K562 (cell line): ENCODE results near the gene COG4. TPM values are rescaled to one million over a fixed set of nuclear protein-coding genes. Genes with fewer than 3 reads are reported as not detected.

Experiments
- ATAC-seq: fragments of 200-7000 bp; cut with Tn5 transposase; 3 replicates; pipeline ENCODE4 v1.9.1; 2020; ENCODE audit warnings: moderate library complexity
- BruUV-seq: library from RNA; stranded (reverse); fragments of 400-500 nt; replicated peaks from 2 replicates; lab custom pipeline; 2021; lab: Mats Ljungman, UMichigan
- CTCF ChIA-PET: fragments of 300-600 bp; formaldehyde crosslinking; extraction: SDS; loops from one replicate; lab custom pipeline; 2021; ENCODE audit warnings: low intra/inter-chr PET ratio; lab: Yijun Ruan, JAX
- POLR2A ChIA-PET: fragments of 300-600, 350-650 bp; sonication (Branson Sonifier 250); formaldehyde crosslinking; extraction: SDS; loops from one replicate; lab custom pipeline; 2021; ENCODE audit warnings: antibody characterized with exemption, inconsistent platforms; lab: Yijun Ruan, JAX
- DNase-seq, 4 experiments: peaks; one replicate each; pipeline versions ENCODE4 v3.0.0 to v3.0.0-alpha.2; 2011 to 2018; ENCODE audit warnings: low spot score in 3 of 4, mixed read lengths in 3 of 4; ENCODE audit errors: extremely low read depth in 1 of 4
- FAIRE-seq: peaks from 2 replicates; lab custom pipeline; 2011; peaks lifted over from hg19 to GRCh38; lab: Jason Lieb, UNC
- H2AFZ ChIP-seq: 2 replicates; pipeline ENCODE4 v1.6.0; 2011; ENCODE audit warnings: low read depth, low read length, control low read depth, inconsistent platforms
- H3K27ac ChIP-seq: fragments of 200-600 bp; 3 replicates; pipeline ENCODE4 v1.8.0; 2011; ENCODE audit warnings: low read depth, mild to moderate bottlenecking, control low read depth, inconsistent platforms, low read length, moderate library complexity, mixed read lengths; ENCODE audit errors: extremely low read depth
- H3K27me3 ChIP-seq, 2 experiments: fragments of 300-600 bp in 1 of 2; 2 replicates in 1 of 2; 3 replicates in 1 of 2; pipeline versions ENCODE4 v1.6.0 to v1.8.0; 2011; ENCODE audit warnings: inconsistent platforms in 2 of 2, low read length in 2 of 2, mild to moderate bottlenecking in 1 of 2, mixed read lengths in 1 of 2, moderate library complexity in 1 of 2; ENCODE audit not compliant: control insufficient read depth in 2 of 2, insufficient read depth in 2 of 2
- H3K36me3 ChIP-seq: fragments of 300-600 bp; 3 replicates; pipeline ENCODE4 v1.8.0; 2011; ENCODE audit warnings: mild to moderate bottlenecking, low read length, inconsistent platforms; ENCODE audit not compliant: control insufficient read depth, insufficient read depth
- H3K4me1 ChIP-seq, 2 experiments: fragments of 200-600 bp in 1 of 2; replicated peaks in 1 of 2; 2 replicates in 1 of 2; 3 replicates in 1 of 2; pipeline versions ENCODE4 v1.5.1 to v1.8.0; 2011; ENCODE audit warnings: inconsistent platforms in 2 of 2, low read length in 2 of 2, mild to moderate bottlenecking in 1 of 2, mixed read lengths in 1 of 2, moderate library complexity in 1 of 2; ENCODE audit not compliant: control insufficient read depth in 2 of 2, insufficient read depth in 2 of 2
- H3K4me2 ChIP-seq: 2 replicates; pipeline ENCODE4 v1.6.1; 2011; ENCODE audit warnings: low read length, control low read depth, inconsistent platforms, mixed read lengths; ENCODE audit not compliant: insufficient read depth
- H3K4me3 ChIP-seq: fragments of 200-600 bp; sonication (generic), shearing (Covaris generic); 2 replicates; pipeline ENCODE4 v1.5.1; 2016; ENCODE audit warnings: control low read depth, inconsistent platforms
- H3K79me2 ChIP-seq: fragments of 200-600 bp; 3 replicates; pipeline ENCODE4 v1.8.0; 2011; ENCODE audit warnings: low read length, inconsistent platforms; ENCODE audit not compliant: control insufficient read depth, insufficient read depth
- H3K9ac ChIP-seq, 2 experiments: 2 replicates each; pipeline versions ENCODE4 v1.6.0 to v1.6.1; 2011; ENCODE audit warnings: low read depth in 2 of 2, low read length in 2 of 2, control low read depth in 1 of 2, inconsistent platforms in 1 of 2, mild to moderate bottlenecking in 1 of 2, mixed read lengths in 1 of 2; ENCODE audit not compliant: insufficient read depth in 1 of 2
- H3K9me1 ChIP-seq: one replicate; pipeline ENCODE4 v1.6.0; 2011; ENCODE audit warnings: inconsistent platforms, mild to moderate bottlenecking, low read length, moderate library complexity; ENCODE audit not compliant: control insufficient read depth, insufficient read depth
- H3K9me3 ChIP-seq: replicated peaks from 2 replicates; pipeline ENCODE4 v1.5.1; 2011; ENCODE audit warnings: low read depth, low read length, inconsistent platforms; ENCODE audit not compliant: control insufficient read depth, insufficient read depth
- H4K20me1 ChIP-seq: replicated peaks from 2 replicates; pipeline ENCODE4 v1.6.1; 2011; ENCODE audit warnings: low read length, inconsistent platforms, mixed read lengths; ENCODE audit not compliant: control insufficient read depth, insufficient read depth
- C11orf30 ChIP-seq: fragments of 450-650 bp; IDR thresholded peaks from 2 replicates; pipeline ENCODE4 v1.6.1; 2016; ENCODE audit warnings: low read depth, mild to moderate bottlenecking
- ELF4 ChIP-seq: fragments of 450-650 bp; formaldehyde crosslinking; IDR thresholded peaks from 2 replicates; pipeline ENCODE4 v1.4.0; 2022; ENCODE audit warnings: missing genetic modification characterization
- ESRRB ChIP-seq: fragments of 250-450 bp; sonication (Bioruptor Pico); IDR thresholded peaks from 2 replicates; pipeline ENCODE4 v1.5.0; 2020; ENCODE audit warnings: mild to moderate bottlenecking, moderate library complexity, borderline replicate concordance
- HDAC1 ChIP-seq, 2 experiments: fragments of 450-650 bp; IDR thresholded peaks; 2 replicates each; pipeline ENCODE4 v1.6.1; 2016 to 2017; ENCODE audit warnings: inconsistent platforms in 1 of 2, mild to moderate bottlenecking in 1 of 2, moderate library complexity in 1 of 2
- MCM2 ChIP-seq: fragments of 450-650 bp; IDR thresholded peaks from 2 replicates; pipeline ENCODE4 v1.6.1; 2017; ENCODE audit warnings: low read depth, mild to moderate bottlenecking
- MTA2 ChIP-seq: fragments of 450-650 bp; IDR thresholded peaks from 2 replicates; pipeline ENCODE4 v1.6.1; 2016; ENCODE audit warnings: low read depth
- MTA3 ChIP-seq: fragments of 450-650 bp; formaldehyde crosslinking; IDR thresholded peaks from 2 replicates; pipeline ENCODE4 v1.6.1; 2017; ENCODE audit warnings: mild to moderate bottlenecking, borderline replicate concordance
- NEUROD1 ChIP-seq: fragments of 150-350 bp; IDR thresholded peaks from 2 replicates; pipeline ENCODE4 v1.6.1; 2014; ENCODE audit warnings: borderline replicate concordance, low read length, low read depth; ENCODE audit not compliant: partially characterized antibody
- ZNF175 ChIP-seq: fragments of 200-800 bp; sonication (Bioruptor generic); IDR thresholded peaks from 2 replicates; pipeline ENCODE4 v1.6.1; 2016; ENCODE audit warnings: low read depth, mild to moderate bottlenecking, missing genetic modification characterization, missing compliant biosample characterization
- ZNF436 ChIP-seq: fragments of 250-450, 450-650 bp; sonication (Bioruptor Pico); formaldehyde crosslinking; IDR thresholded peaks from 2 replicates; pipeline ENCODE4 v1.7.0; 2020; ENCODE audit warnings: mild to moderate bottlenecking
- WGBS: fragments of 100-300 bp; shearing (Covaris generic); methylation state at CpG from one replicate; pipeline ENCODE4 v1.1.6; 2016; ENCODE audit warnings: low coverage, mixed read lengths; ENCODE audit not compliant: insufficient coverage; ENCODE audit errors: missing lambda C conversion rate; 5-methylcytosine and 5-hydroxymethylcytosine counted together
- in situ Hi-C: fragments of 300-500 bp; cut with MboI; formaldehyde crosslinking; loops from 4 replicates; pipeline ENCODE4 v1.15.0; 2018; ENCODE audit warnings: inconsistent platforms, mixed read lengths
- intact Hi-C: fragments of 100-400 bp; cut with micrococcal nuclease; formaldehyde crosslinking; loops from 2 replicates; pipeline ENCODE4 v1.14.2; 2022
- polyA plus RNA-seq, 8 experiments: library from polyadenylated mRNA; depleted of rRNA in 4 of 8; stranded (reverse) in 5 of 8; unstranded in 3 of 8; fragments of >200 nt; fragmentation: Nextera tagmentation in 2 of 8; fragmentation: Illumina TruSeq in 1 of 8; extraction: Ambion mirVana in 2 of 8; extraction: Trizol in 1 of 8; gene quantifications; 2 replicates each; pipeline versions ENCODE4 v1.2.1 to v1.2.3, GENCODE V29; 2011 to 2014; ENCODE audit warnings: inconsistent platforms in 1 of 8, missing spikeins in 1 of 8
- total RNA-seq, 7 experiments: library from RNA; depleted of rRNA in 6 of 7; stranded (reverse); fragments of >200 nt in 6 of 7; fragmentation: Illumina TruSeq in 2 of 7; extraction: Trizol in 2 of 7; gene quantifications; 2 replicates each; pipeline versions ENCODE4 v1.2.1 to v1.2.3, GENCODE V29; 2011 to 2021; ENCODE audit warnings: low replicate concordance in 1 of 7
- TF ChIP-seq, protein P1 (sequence below), 2 experiments: fragments of 150-350 bp in 1 of 2; IDR thresholded peaks; 2 replicates each; pipeline ENCODE4 v1.6.1; 2012 to 2016; ENCODE audit warnings: low read depth in 2 of 2, low read length in 2 of 2, mild to moderate bottlenecking in 1 of 2, moderate library complexity in 1 of 2

The COG4 gene
- total and polyA plus RNA-seq, 9 of the 15 experiments (the other 6 are each of a cell fraction or from before 2014, with no cell fraction given), result 13.7 to 73.9 (median 44.2) TPM

DNA sequence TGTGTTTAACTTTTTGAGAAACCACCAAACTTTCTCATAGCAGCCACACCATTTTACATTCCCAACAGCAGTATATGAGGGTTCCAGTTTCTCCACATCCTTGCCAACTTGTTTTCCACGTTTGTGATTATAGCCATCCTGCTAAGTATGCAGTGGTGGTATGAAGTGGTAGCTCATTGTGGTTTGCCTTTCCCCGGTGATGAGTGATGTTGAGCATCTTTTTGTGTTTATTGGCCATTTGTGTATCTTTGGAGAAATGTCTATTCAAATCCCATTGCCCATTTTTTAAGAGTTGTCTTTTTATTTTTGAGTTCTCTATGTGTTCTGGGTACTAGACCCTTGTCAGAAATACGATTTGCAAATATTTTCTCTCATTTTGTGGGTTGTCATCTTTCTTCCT, 17.6 kb upstream of the COG4 start:
- H3K4me2 ChIP-seq, result no peak overlapping the region
- H3K9ac ChIP-seq, result no peak overlapping the region
- H3K79me2 ChIP-seq, result peaks cover 77% of the 10 kb centered on the region
- no peaks in the 10 kb centered on the region for H3K9me1 ChIP-seq
- FAIRE-seq, result no peak
- ChIA-PET CTCF (no interaction called here), POLR2A (interaction anchor here (1.4 to 2.1 kb wide), 2 partner anchors 11 to 16 kb away, joined by 4 to 14 read pairs; no protein-coding TSS in a partner anchor)
- BruUV-seq, result no TSS peak
- 67% methylated on average over 3 of the region's 3 CpGs for WGBS
- H3K36me3 ChIP-seq, result peaks cover 96% of the 10 kb centered on the region
- no peaks in the 10 kb centered on the region for H3K27me3 ChIP-seq
- DNase-seq, result no peak
- intact Hi-C loops (no loop called here), in situ Hi-C loops (loop anchor here (10.0 kb wide), 1 partner anchor 276 kb away; no protein-coding TSS in a partner anchor)
- TF ChIP-seq ZNF436 (CRISPR knock-in tag) (no peak), NEUROD1 (no peak), HDAC1 (IDR thresholded peaks at IDR 0.05) (no peak), MTA3 (no peak), MTA2 (no peak), C11orf30 (no peak), ESRRB (CRISPR knock-in tag) (no peak), ZNF175 (no peak), MCM2 (no peak), ELF4 (CRISPR knock-in tag) (no peak)
- TF ChIP-seq, protein P1, sequence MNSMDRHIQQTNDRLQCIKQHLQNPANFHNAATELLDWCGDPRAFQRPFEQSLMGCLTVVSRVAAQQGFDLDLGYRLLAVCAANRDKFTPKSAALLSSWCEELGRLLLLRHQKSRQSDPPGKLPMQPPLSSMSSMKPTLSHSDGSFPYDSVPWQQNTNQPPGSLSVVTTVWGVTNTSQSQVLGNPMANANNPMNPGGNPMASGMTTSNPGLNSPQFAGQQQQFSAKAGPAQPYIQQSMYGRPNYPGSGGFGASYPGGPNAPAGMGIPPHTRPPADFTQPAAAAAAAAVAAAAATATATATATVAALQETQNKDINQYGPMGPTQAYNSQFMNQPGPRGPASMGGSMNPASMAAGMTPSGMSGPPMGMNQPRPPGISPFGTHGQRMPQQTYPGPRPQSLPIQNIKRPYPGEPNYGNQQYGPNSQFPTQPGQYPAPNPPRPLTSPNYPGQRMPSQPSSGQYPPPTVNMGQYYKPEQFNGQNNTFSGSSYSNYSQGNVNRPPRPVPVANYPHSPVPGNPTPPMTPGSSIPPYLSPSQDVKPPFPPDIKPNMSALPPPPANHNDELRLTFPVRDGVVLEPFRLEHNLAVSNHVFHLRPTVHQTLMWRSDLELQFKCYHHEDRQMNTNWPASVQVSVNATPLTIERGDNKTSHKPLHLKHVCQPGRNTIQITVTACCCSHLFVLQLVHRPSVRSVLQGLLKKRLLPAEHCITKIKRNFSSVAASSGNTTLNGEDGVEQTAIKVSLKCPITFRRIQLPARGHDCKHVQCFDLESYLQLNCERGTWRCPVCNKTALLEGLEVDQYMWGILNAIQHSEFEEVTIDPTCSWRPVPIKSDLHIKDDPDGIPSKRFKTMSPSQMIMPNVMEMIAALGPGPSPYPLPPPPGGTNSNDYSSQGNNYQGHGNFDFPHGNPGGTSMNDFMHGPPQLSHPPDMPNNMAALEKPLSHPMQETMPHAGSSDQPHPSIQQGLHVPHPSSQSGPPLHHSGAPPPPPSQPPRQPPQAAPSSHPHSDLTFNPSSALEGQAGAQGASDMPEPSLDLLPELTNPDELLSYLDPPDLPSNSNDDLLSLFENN (IDR thresholded peaks at IDR 0.05; ENCODE audit: low read depth in 2 of 2, low read length in 2 of 2), result no peak
- no peak overlapping the region for H3K27ac ChIP-seq
- H3K4me3 ChIP-seq, result no peak overlapping the region
- H2AFZ ChIP-seq, result no peak overlapping the region
- ATAC-seq, result no peak
- no peaks in the 10 kb centered on the region for H3K9me3 ChIP-seq
- H3K4me1 ChIP-seq, result no peaks in the 10 kb centered on the region
- H4K20me1 ChIP-seq, result peaks cover 12% of the 10 kb centered on the region
